OCI-M1 (cell line): ENCODE data around the gene RAB40B.
"Not testable (repeated sequence)": the region's sequence is repeated elsewhere in the genome, so short reads cannot be mapped to it uniquely, and the experiment has no call there.

Source experiments
- DNase-seq: peaks from one replicate; lab custom pipeline; 2025; lab: John Stamatoyannopoulos, UW

The RAB40B gene, protein sequence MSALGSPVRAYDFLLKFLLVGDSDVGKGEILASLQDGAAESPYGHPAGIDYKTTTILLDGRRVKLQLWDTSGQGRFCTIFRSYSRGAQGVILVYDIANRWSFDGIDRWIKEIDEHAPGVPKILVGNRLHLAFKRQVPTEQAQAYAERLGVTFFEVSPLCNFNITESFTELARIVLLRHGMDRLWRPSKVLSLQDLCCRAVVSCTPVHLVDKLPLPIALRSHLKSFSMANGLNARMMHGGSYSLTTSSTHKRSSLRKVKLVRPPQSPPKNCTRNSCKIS

DNA sequence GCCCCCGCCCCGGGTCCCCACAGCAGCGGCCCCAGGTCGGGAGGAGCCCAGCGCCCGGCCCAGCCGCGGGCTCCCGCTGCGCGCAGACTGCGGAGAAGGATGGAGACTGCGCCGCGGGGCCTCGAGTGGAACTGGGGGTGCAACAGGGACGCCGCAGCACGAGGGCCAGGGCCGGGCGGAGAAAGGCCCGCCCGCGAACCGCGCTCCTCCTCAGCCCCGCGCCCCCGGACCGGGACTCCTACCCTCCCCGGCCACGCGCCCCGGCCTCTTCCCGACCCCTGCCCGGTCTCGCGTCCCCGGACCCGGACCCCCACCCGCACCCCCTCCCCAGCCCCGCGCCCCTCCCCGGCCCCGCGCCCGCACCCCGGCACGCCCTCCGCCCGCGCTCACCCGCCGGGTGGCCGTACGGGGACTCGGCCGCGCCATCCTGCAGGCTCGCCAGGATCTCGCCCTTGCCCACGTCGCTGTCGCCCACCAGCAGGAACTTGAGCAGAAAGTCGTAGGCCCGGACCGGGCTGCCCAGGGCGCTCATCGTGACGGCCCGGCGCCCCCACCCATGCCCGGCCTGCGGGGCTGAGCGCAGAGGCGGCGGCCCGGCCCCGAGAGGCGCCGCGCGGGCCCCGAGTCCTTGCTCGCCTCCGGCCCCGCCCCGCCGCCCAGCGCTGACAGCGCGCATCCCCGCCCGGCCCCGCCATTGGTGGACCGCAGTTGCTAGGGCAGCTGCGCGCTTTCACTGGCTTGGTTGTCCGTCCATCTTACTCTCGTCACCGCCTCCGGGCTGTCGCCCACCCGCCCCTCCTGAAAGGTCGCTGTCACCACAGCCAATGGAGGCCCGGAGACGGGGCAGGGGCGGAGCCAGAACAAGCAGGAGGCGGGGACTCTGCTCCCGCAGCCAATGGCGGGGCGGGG lies at the start of gene RAB40B:
RAB40B (minus strand) TSS at position 634 of the 909 bp plus-strand sequence; CDS start at position 532, 102 bp downstream.
- peak; percentile 98 for DNase-seq

DNA sequence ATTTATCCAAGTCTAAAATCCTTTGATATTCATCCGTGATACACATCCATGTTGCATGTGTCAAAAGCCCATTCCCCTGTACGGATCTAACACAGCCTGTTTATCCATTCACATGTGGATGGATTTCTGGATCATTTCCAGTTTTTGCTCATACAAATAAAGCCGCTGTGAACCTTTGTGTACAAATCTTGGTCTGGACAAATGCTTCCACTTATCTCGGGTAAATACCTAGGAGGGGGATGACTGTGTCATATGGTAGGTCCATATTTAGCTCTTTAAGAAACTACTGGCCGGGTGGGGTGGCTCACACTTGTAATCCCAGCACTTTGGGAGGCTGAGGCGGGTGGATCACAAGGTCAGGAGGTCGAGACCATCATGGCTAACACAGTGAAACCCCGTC lies 47.0 kb upstream of the RAB40B start:
- no peak for DNase-seq

GRCh38 chr17:82744736-82745135 lies 46.2 kb upstream of the RAB40B start:
- not testable (repeated sequence) for DNase-seq

DNA sequence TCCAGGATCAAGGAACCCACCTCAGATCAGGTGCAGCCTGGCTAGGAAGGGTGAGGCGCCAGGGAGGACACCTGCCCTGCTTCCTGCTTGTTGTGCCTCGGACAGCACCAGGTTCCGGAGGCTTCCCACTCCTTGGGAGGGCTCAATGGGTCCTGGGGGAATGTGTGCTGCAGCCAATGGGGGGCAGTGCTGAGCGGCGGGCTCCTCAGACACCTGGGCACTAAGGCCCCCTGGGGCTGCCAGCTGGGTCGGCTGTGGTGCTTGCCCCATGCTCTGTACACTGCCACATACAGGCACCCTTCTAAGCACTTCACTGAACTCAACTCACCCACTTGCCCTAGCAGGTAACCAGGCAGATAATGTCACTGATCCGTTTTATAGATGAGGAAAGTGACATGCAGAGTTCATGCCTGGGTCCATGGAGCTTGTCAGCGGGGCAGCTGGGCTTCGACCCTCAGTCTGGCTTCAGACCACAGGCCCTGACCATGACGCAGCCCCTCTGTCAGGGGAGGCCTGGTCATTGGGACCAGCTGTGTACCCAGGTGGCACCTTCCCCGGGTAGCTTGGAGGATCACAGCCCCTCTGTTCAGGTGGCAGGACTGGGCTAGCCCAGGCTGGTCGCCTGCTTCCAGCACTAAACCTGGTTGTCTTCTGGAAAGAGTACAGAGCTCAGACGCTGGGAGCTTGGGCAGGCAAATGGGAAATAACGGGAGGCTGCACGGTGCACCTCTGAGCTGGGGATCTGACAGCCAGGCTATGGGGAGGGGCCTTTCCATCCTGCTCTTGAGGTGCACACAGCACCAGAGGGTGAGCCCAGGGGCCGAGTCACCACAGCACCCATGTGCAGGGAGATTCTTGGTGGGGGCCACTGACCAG lies 45.1 kb upstream of the RAB40B start:
- DNase-seq: no peak

DNA sequence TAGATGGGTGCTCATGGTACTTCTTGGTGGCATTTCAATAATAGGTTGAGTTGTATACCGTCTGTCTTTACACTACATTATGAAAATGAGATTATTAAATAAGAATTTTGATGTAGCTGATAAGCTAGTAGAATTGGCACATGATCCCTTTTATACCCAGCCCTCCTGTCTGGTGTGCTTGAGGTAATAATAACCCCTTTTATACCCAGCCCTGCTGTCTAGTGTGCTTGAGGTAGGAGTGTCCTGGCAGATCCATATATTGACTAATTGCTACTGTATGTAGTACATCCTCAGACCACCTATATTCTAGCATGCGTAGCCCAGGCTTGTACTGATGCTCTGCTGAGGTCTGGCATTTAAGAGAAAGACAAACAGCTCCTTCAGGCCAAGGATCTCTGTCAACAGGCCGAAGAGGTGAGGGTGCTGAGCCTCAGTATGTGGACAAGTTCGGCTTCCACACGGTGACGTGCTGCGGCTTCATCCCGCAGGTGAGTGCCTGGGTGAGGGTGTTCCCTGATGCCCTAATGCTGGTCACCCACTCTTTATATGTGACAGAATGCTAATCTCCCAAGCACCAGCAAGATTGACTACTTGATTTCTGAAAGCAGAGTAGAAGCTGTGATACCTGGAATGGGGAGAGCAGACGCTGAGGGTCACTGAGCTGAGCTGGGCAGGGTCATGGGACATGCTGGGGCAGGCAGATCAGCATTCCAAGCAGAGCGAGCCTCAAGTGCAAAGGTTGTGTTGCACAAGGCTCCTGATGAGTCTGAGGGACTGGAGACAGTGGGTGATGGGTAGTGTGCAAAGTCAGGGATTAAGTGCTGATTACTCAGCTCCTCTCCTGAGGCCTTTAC lies 42.6 kb upstream of the RAB40B start:
- DNase-seq: peak; percentile 50

DNA sequence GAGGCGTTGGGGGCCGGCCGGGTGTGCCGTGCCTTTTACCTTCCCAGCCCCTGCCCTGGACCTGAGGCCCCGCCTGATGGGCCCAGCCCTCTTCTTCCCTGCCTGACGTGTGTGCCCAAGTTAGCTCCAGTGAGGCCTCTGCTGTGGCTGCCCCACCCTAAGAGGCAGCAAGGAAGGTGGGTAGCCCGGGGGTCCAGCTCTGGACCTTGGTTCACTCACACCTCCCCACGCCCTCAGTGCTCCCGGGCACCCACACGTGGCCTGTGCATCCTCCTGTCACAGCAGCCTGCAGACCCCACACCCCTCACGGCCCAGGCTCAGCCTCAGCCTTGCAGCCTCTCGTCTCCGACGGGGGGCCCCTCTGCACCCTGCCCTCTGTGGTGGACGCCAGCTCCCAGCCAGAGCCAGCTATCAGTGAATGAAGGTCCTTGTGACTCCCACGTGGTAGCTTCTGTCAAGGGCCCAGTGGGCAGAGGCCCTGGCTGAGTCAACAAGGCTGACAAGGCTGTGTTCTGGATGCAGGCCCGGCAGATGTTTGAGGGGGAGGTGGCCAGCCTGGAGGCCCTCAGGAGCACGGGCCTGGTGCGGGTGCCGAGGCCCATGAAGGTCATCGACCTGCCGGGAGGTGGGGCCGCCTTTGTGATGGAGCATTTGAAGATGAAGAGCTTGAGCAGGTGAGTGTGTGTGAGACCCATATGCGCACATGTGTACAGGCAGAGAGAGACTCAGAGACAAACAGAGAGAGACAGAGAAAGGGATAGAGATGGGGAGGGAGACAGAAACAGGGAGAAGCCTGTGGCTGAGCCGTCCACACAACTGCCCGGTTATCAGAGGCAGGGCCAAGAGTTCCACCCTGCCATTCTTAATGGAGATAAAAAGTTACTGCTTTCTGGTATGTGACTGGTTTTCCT lies 39.7 kb upstream of the RAB40B start:
- peak; percentile 91 for DNase-seq

DNA sequence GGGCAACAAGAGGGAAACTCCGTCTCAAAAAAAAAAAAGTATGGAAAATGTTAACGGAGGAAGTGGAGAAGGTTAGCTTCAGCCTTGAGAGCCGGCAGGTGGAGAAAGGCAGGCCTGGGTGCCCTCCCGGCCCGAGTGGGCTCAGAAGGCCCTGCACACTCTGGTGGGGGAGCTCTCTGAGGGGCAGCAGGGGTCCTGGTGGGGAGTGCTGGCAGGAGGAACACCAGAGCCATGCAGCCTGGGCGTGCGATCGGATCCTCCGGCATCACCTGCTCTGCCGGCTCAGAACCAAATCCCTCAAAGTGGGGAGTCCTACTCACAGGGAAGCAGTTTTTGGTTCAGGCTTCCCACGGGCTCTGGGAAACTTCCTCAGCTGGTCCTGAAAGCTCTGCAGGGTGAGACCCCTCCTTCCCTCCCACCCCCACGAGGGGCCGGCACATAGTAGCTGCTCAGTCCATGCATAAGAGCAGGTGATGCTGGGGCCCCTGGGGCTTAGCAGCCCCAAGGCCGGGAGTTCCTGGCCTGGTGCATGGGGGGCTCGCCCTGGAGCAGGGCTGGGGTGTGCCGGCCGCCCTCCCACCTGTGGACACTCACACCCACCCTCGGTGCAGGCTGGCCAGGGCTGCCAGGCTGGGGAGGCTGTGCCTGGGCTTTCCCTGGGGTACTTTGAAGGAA lies 38.1 kb upstream of the RAB40B start:
- DNase-seq: no peak

GRCh38 chr17:82734987-82735866 lies 36.7 kb upstream of the RAB40B start, which contains the start of gene FN3K:
TSS of gene FN3K (plus strand) at chr17:82735615. CDS start at chr17:82735637, 22 bp downstream.
- peak; percentile 62 for DNase-seq

DNA sequence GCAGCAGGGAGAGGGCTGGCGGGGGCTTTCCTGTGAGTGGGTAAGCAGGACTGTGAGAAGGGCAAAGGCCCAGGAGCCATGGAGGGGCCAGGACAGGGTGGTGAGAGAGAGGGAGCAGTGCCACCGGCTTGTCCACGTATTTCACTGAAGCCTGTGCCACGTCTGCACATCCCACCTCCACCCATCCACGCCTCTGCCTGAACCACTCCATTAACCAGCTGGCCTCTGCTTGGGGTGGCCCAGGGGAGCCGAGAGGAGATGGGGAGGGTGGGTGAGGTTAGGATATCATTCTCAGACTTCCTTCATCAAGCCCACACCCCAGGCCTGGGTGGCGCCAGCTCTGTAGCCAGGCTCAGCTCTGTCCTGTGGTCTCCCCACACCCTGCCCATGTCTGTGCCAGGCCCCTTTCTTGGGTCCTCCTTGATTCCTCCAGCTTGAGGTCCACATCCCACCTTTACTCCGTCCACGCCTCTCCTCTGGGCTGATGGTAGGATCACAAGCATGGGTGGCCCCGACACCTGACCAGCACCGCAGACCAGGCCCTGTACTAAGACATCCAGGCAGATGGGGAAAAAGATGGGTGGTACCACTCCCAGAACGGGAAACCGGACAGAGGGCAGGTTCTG lies 33.7 kb upstream of the RAB40B start:
- DNase-seq: no peak

DNA sequence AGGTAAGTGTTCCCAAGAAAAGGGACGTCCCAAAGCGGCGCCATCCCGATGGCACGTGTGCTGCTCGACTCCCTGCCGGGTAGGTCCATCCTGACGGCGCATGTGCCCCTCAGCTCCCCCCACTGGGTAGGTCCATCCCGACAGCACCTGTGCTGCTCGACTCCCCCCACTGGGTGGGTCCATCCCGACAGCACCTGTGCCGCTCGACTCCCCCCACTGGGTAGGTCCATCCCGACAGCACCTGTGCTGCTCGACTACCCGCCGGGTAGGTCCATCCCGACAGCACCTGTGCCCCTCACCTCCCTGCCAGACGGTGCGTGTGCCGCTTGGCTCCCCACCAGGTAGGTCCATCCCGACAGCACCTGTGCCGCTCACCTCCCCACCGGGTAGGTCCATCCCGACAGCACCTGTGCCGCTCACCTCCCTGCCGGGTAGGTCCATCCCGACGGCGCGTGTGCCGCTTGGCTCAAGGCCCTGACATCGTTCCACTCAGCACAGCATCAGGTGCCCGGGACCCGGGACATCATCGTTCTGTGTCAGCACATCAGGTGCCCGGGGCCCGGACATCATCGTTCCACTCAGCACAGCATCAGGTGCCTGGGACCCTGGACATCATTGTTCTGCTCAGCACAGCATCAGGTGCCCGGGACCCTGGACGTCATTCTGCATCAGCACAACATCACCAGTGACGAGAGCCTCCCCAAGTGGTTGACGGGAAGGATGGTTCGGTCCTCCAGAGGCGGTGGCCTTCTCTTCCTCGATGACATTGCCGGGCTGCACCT lies 31.2 kb upstream of the RAB40B start:
- DNase-seq: no peak

DNA sequence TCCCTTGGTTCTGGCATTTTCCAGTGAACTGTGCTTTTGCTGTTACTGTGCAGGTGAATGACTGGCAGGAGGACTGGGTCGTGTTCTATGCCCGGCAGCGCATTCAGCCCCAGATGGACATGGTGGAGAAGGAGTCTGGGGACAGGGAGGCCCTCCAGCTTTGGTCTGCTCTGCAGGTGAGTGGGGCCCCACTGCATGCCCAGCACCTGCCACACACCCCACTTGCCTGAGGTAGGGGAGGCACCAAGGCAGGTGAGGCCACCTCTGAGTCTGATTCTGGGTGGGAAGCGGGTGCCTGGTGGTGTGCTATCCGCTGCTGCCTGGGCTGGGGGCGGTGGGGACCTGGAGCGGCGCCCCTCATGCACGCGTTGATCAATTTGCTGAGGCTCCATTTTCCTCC lies 27.9 kb upstream of the RAB40B start:
- DNase-seq: no peak

DNA sequence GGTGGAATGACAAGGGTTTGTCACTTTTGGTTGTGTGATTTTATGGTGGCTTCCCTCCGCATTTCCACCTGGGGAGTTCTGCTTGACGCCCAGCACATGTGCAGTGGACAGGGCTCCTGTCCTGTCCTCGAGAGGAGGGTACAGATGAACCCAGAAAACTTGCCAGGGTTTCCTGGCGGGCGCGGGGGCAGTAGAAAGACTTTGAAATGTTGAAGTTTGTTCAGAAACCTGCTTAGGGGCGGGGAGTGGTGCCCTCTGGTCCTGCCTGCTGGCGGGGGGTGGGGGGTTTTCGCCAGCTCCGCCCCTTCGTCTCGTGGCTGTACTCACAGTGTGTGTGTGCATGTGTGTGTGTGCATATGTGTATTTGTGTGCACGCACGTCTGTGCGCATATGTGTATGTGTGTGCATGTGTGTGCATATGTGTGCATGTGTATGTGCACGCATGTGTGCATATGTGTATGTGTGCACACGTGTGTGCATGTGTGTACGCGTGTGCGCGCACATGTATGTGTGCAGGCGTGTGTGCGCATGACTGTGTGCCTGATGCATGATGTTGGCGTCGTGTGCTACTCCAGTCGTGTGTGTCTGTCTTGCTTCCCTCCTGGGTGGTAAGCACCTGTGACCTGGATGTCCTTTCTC lies 24.8 kb upstream of the RAB40B start:
- no peak for DNase-seq

DNA sequence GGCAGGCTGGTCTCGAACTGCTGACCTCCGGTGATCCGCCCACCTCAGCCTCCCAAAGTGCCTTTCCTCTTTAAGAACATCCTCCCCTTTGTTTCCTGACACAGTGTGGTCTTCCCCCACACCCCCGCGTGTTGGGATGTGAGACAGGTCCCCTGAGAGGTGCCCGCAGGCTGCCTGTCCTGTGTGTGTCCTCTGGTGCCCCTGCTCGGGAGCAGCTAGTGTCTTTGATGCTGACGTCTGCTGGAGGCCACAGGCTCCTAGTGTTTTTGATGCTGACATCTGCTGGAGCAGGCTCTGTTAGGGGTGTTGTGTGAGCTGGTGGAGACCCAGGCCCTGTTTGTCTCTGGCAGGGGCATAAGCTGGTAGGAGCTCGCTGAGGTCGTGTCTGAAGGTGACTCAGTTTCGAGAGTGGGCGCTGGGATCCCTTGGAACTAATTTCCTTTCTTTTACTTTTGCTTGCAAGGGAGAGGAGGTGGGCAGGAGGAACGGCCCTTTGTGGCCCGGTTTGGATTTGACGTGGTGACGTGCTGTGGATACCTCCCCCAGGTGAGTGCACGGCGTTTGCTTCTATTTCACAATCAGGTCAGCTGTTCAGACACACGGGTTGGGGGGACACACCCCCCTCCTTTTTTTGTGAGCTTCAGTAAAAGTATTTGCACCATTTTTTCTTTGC lies 24.0 kb upstream of the RAB40B start:
- no peak for DNase-seq

DNA sequence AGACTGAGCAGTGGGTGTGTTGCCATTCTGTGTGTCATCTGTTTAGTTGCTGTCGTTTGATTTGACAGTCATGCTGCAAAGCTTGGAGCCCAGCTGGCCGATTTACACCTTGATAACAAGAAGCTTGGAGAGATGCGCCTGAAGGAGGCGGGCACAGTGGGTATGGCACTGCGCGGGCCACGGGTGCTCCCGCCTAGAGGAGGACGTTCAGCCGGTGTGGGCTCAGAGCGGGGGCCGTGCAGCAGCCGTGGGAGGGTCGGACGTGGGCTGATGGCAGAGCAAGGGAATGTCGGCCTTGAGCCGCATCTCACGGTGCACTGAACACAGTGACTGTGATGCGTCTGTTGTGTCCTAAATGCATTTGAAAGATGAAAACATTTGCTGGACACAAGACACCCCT lies 21.7 kb upstream of the RAB40B start:
- no peak for DNase-seq

DNA sequence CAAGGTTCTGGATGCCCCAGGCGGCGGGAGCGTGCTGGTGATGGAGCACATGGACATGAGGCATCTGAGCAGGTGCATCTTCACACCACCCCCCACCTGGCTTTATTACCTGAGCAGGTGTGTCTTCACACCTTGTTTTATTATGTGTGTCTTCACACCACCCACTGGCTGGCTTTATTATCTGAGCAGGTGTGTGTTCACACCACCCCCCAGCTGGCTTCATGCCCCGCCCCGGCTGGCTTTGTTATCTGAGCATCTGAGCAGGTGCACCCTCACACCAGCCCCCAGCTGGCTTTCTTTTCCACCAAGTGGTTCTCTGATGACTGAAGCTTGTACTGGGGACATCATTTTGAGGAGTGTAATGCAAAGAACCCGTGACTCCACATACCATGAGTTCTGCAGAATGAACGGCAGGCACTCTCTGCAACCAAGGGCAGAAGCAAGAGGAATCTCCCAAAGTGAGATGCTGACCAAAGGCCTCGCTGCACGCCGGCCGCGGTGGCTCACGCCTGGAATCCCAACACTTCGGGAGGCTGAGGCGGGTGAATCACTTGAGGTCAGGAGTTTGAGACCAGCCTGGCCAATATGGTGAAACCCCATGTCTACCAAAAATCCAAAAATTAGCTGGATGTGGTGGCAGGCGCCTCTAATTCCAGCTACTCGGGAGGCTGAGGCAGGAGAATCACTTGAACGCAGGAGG lies 20.6 kb upstream of the RAB40B start:
- no peak for DNase-seq
